K562 (cell line): ENCODE data around the gene CHCHD5. TPM values are rescaled to one million over a fixed set of nuclear protein-coding genes. Genes with fewer than 3 reads are reported as not detected.

Experiments
- ATAC-seq: fragments of 200-7000 bp; cut with Tn5 transposase; 3 replicates; pipeline ENCODE4 v1.9.1; 2020; ENCODE audit warnings: moderate library complexity
- BruUV-seq: library from RNA; stranded (reverse); fragments of 400-500 nt; replicated peaks from 2 replicates; lab custom pipeline; 2021; lab: Mats Ljungman, UMichigan
- CTCF ChIA-PET: fragments of 300-600 bp; formaldehyde crosslinking; extraction: SDS; loops from one replicate; lab custom pipeline; 2021; ENCODE audit warnings: low intra/inter-chr PET ratio; lab: Yijun Ruan, JAX
- POLR2A ChIA-PET: fragments of 300-600, 350-650 bp; sonication (Branson Sonifier 250); formaldehyde crosslinking; extraction: SDS; loops from one replicate; lab custom pipeline; 2021; ENCODE audit warnings: antibody characterized with exemption, inconsistent platforms; lab: Yijun Ruan, JAX
- DNase-seq, 4 experiments: peaks; one replicate each; pipeline versions ENCODE4 v3.0.0 to v3.0.0-alpha.2; 2011 to 2018; ENCODE audit warnings: low spot score in 3 of 4, mixed read lengths in 3 of 4; ENCODE audit errors: extremely low read depth in 1 of 4
- FAIRE-seq: peaks from 2 replicates; lab custom pipeline; 2011; peaks lifted over from hg19 to GRCh38; lab: Jason Lieb, UNC
- H2AFZ ChIP-seq: 2 replicates; pipeline ENCODE4 v1.6.0; 2011; ENCODE audit warnings: low read depth, low read length, control low read depth, inconsistent platforms
- H3K27ac ChIP-seq: fragments of 200-600 bp; 3 replicates; pipeline ENCODE4 v1.8.0; 2011; ENCODE audit warnings: low read depth, mild to moderate bottlenecking, control low read depth, inconsistent platforms, low read length, moderate library complexity, mixed read lengths; ENCODE audit errors: extremely low read depth
- H3K27me3 ChIP-seq, 2 experiments: fragments of 300-600 bp in 1 of 2; 2 replicates in 1 of 2; 3 replicates in 1 of 2; pipeline versions ENCODE4 v1.6.0 to v1.8.0; 2011; ENCODE audit warnings: inconsistent platforms in 2 of 2, low read length in 2 of 2, mild to moderate bottlenecking in 1 of 2, mixed read lengths in 1 of 2, moderate library complexity in 1 of 2; ENCODE audit not compliant: control insufficient read depth in 2 of 2, insufficient read depth in 2 of 2
- H3K36me3 ChIP-seq: fragments of 300-600 bp; 3 replicates; pipeline ENCODE4 v1.8.0; 2011; ENCODE audit warnings: mild to moderate bottlenecking, low read length, inconsistent platforms; ENCODE audit not compliant: control insufficient read depth, insufficient read depth
- H3K4me1 ChIP-seq, 2 experiments: fragments of 200-600 bp in 1 of 2; replicated peaks in 1 of 2; 2 replicates in 1 of 2; 3 replicates in 1 of 2; pipeline versions ENCODE4 v1.5.1 to v1.8.0; 2011; ENCODE audit warnings: inconsistent platforms in 2 of 2, low read length in 2 of 2, mild to moderate bottlenecking in 1 of 2, mixed read lengths in 1 of 2, moderate library complexity in 1 of 2; ENCODE audit not compliant: control insufficient read depth in 2 of 2, insufficient read depth in 2 of 2
- H3K4me2 ChIP-seq: 2 replicates; pipeline ENCODE4 v1.6.1; 2011; ENCODE audit warnings: low read length, control low read depth, inconsistent platforms, mixed read lengths; ENCODE audit not compliant: insufficient read depth
- H3K4me3 ChIP-seq: fragments of 200-600 bp; sonication (generic), shearing (Covaris generic); 2 replicates; pipeline ENCODE4 v1.5.1; 2016; ENCODE audit warnings: control low read depth, inconsistent platforms
- H3K79me2 ChIP-seq: fragments of 200-600 bp; 3 replicates; pipeline ENCODE4 v1.8.0; 2011; ENCODE audit warnings: low read length, inconsistent platforms; ENCODE audit not compliant: control insufficient read depth, insufficient read depth
- H3K9ac ChIP-seq, 2 experiments: 2 replicates each; pipeline versions ENCODE4 v1.6.0 to v1.6.1; 2011; ENCODE audit warnings: low read depth in 2 of 2, low read length in 2 of 2, control low read depth in 1 of 2, inconsistent platforms in 1 of 2, mild to moderate bottlenecking in 1 of 2, mixed read lengths in 1 of 2; ENCODE audit not compliant: insufficient read depth in 1 of 2
- H3K9me1 ChIP-seq: one replicate; pipeline ENCODE4 v1.6.0; 2011; ENCODE audit warnings: inconsistent platforms, mild to moderate bottlenecking, low read length, moderate library complexity; ENCODE audit not compliant: control insufficient read depth, insufficient read depth
- H3K9me3 ChIP-seq: replicated peaks from 2 replicates; pipeline ENCODE4 v1.5.1; 2011; ENCODE audit warnings: low read depth, low read length, inconsistent platforms; ENCODE audit not compliant: control insufficient read depth, insufficient read depth
- H4K20me1 ChIP-seq: replicated peaks from 2 replicates; pipeline ENCODE4 v1.6.1; 2011; ENCODE audit warnings: low read length, inconsistent platforms, mixed read lengths; ENCODE audit not compliant: control insufficient read depth, insufficient read depth
- CEBPB ChIP-seq: fragments of 450-650 bp; IDR thresholded peaks from 2 replicates; pipeline ENCODE4 v1.6.1; 2016; ENCODE audit warnings: missing genetic modification characterization, missing compliant biosample characterization
- EP300 ChIP-seq: IDR thresholded peaks from 2 replicates; pipeline ENCODE4 v1.6.1; 2012; ENCODE audit warnings: low read length, improper control_type of control experiment
- GTF2E2 ChIP-seq: fragments of 200-800 bp; sonication (Bioruptor generic); IDR thresholded peaks from 2 replicates; pipeline ENCODE4 v1.6.1; 2016; ENCODE audit warnings: missing genetic modification characterization, missing compliant biosample characterization
- HDAC6 ChIP-seq: IDR thresholded peaks from 2 replicates; pipeline ENCODE4 v1.6.1; 2012; ENCODE audit warnings: low read depth, mild to moderate bottlenecking, control low read depth, inconsistent platforms, low read length, moderate library complexity
- NFIC ChIP-seq: fragments of 450-650 bp; IDR thresholded peaks from 2 replicates; pipeline ENCODE4 v1.6.1; 2017; ENCODE audit warnings: mild to moderate bottlenecking, inconsistent platforms
- ZC3H8 ChIP-seq: fragments of 450-650 bp; IDR thresholded peaks from 2 replicates; pipeline ENCODE4 v1.6.1; 2017
- ZNF133 ChIP-seq: fragments of 250-450 bp; sonication (Bioruptor Pico); IDR thresholded peaks from 2 replicates; pipeline ENCODE4 v1.4.0; 2020; ENCODE audit warnings: mild to moderate bottlenecking
- WGBS: fragments of 100-300 bp; shearing (Covaris generic); methylation state at CpG from one replicate; pipeline ENCODE4 v1.1.6; 2016; ENCODE audit warnings: low coverage, mixed read lengths; ENCODE audit not compliant: insufficient coverage; ENCODE audit errors: missing lambda C conversion rate; 5-methylcytosine and 5-hydroxymethylcytosine counted together
- in situ Hi-C: fragments of 300-500 bp; cut with MboI; formaldehyde crosslinking; loops from 4 replicates; pipeline ENCODE4 v1.15.0; 2018; ENCODE audit warnings: inconsistent platforms, mixed read lengths
- intact Hi-C: fragments of 100-400 bp; cut with micrococcal nuclease; formaldehyde crosslinking; loops from 2 replicates; pipeline ENCODE4 v1.14.2; 2022
- polyA plus RNA-seq, 8 experiments: library from polyadenylated mRNA; depleted of rRNA in 4 of 8; stranded (reverse) in 5 of 8; unstranded in 3 of 8; fragments of >200 nt; fragmentation: Nextera tagmentation in 2 of 8; fragmentation: Illumina TruSeq in 1 of 8; extraction: Ambion mirVana in 2 of 8; extraction: Trizol in 1 of 8; gene quantifications; 2 replicates each; pipeline versions ENCODE4 v1.2.1 to v1.2.3, GENCODE V29; 2011 to 2014; ENCODE audit warnings: inconsistent platforms in 1 of 8, missing spikeins in 1 of 8
- total RNA-seq, 7 experiments: library from RNA; depleted of rRNA in 6 of 7; stranded (reverse); fragments of >200 nt in 6 of 7; fragmentation: Illumina TruSeq in 2 of 7; extraction: Trizol in 2 of 7; gene quantifications; 2 replicates each; pipeline versions ENCODE4 v1.2.1 to v1.2.3, GENCODE V29; 2011 to 2021; ENCODE audit warnings: low replicate concordance in 1 of 7
- TF ChIP-seq, protein P1 (sequence below), 2 experiments: fragments of 450-650 bp in 1 of 2; sonication (generic) in 1 of 2; formaldehyde crosslinking in 1 of 2; IDR thresholded peaks; 2 replicates each; pipeline versions ENCODE4 v1.7.1 to v1.9.0; 2016 to 2022; ENCODE audit warnings: inconsistent platforms in 1 of 2, mild to moderate bottlenecking in 1 of 2, missing genetic modification reagents in 1 of 2

Gene CHCHD5
- total and polyA plus RNA-seq, 9 of the 15 experiments (the other 6 are each of a cell fraction or from before 2014, with no cell fraction given): 7.4 to 79.3 (median 33.4) TPM

DNA sequence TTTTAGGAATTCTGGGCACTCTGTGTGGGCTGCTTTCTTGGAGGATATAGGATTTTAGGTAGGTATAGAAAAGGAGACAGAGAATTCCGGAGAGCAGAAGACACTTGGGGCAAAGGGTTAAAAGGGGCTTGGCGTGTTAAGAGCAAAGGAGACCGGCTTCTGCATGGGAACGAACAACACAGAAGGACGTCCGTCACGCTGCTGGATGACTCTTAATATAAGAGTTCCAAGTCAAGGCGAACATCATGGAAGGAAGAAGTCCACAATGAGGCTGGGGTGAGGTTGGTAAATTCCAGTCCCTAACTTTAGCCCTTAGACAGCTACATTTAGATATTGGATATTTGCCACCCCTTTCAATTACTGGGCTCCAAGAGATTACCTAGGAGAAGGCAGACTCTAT is 45.4 kb downstream of the CHCHD5 start:
- in situ Hi-C loops: loop anchor here (5.0 kb wide), 1 partner anchor 97 kb away; no protein-coding TSS in a partner anchor
- Histone ChIP-seq H3K36me3 (no peaks in the 10 kb centered on the region), H3K4me3 (no peak overlapping the region), H3K27me3 (no peaks in the 10 kb centered on the region), H3K27ac (no peak overlapping the region), H3K9ac (no peak overlapping the region), H3K9me1 (no peaks in the 10 kb centered on the region), H4K20me1 (no peaks in the 10 kb centered on the region), H2AFZ (peak overlapping the region; percentile 48), H3K9me3 (no peaks in the 10 kb centered on the region), H3K4me2 (no peak overlapping the region), H3K79me2 (no peaks in the 10 kb centered on the region), H3K4me1 (peaks cover 15 to 40% of the 10 kb centered on the region in 2 experiments)
- FAIRE-seq (no peak), DNase-seq (no peak), ATAC-seq (no peak)
- WGBS: 74% methylated on average over 8 of the region's 8 CpGs
- ChIA-PET CTCF (no interaction called here), POLR2A (interaction anchor here (0.7 to 7.5 kb wide), 4 partner anchors 8 to 75 kb away, joined by 3 to 84 read pairs (median 4); partner anchors contain the start of gene SLC20A1)
- TF ChIP-seq CEBPB (tag) (no peak), GTF2E2 (no peak), HDAC6 (no peak), EP300 (no peak), ZNF133 (no peak), ZC3H8 (no peak), NFIC (no peak)
- TF ChIP-seq, protein P1, sequence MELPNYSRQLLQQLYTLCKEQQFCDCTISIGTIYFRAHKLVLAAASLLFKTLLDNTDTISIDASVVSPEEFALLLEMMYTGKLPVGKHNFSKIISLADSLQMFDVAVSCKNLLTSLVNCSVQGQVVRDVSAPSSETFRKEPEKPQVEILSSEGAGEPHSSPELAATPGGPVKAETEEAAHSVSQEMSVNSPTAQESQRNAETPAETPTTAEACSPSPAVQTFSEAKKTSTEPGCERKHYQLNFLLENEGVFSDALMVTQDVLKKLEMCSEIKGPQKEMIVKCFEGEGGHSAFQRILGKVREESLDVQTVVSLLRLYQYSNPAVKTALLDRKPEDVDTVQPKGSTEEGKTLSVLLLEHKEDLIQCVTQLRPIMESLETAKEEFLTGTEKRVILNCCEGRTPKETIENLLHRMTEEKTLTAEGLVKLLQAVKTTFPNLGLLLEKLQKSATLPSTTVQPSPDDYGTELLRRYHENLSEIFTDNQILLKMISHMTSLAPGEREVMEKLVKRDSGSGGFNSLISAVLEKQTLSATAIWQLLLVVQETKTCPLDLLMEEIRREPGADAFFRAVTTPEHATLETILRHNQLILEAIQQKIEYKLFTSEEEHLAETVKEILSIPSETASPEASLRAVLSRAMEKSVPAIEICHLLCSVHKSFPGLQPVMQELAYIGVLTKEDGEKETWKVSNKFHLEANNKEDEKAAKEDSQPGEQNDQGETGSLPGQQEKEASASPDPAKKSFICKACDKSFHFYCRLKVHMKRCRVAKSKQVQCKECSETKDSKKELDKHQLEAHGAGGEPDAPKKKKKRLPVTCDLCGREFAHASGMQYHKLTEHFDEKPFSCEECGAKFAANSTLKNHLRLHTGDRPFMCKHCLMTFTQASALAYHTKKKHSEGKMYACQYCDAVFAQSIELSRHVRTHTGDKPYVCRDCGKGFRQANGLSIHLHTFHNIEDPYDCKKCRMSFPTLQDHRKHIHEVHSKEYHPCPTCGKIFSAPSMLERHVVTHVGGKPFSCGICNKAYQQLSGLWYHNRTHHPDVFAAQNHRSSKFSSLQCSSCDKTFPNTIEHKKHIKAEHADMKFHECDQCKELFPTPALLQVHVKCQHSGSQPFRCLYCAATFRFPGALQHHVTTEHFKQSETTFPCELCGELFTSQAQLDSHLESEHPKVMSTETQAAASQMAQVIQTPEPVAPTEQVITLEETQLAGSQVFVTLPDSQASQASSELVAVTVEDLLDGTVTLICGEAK (IDR thresholded peaks at IDR 0.05): no peak
- TF ChIP-seq, protein P1 (CRISPR knock-in tag; IDR thresholded peaks at IDR 0.05): no peak
- no TSS peak for BruUV-seq
- intact Hi-C loops: loop anchor here (2.0 kb wide), 1 partner anchor 37 kb away; no protein-coding TSS in a partner anchor
